ENCODE measurements around the gene FSIP1. TPM values are rescaled to one million over a fixed set of nuclear protein-coding genes. Genes with fewer than 3 reads are reported as not detected.

Gene FSIP1
- polyA plus RNA-seq, 3 donors: 1.4 to 2.7 (median 1.6) TPM

DNA sequence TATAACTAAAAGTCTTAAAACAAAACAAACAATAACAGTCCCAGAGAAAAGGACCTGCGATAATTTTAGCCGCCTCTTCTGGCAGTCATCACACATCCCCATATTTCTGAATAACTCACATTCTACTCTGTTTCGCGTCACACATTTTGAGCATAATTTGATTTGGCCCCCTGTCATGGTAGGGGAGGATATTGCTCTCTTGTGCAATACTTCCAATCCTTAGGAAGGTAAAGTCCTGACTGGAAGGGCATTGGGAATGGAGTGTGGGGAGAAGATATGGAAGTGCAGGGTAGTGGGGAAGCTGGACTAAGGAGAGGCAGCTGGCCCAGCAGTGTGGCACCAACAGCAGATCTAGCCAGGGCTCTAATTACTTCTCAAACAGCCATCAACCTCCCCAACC lies 11.3 kb upstream of the FSIP1 start:
- no peak for DNase-seq

- no peak for DNase-seq
Measured at GRCh38 chr15:39792844-39793335, 10.2 kb upstream of the FSIP1 start.

DNA sequence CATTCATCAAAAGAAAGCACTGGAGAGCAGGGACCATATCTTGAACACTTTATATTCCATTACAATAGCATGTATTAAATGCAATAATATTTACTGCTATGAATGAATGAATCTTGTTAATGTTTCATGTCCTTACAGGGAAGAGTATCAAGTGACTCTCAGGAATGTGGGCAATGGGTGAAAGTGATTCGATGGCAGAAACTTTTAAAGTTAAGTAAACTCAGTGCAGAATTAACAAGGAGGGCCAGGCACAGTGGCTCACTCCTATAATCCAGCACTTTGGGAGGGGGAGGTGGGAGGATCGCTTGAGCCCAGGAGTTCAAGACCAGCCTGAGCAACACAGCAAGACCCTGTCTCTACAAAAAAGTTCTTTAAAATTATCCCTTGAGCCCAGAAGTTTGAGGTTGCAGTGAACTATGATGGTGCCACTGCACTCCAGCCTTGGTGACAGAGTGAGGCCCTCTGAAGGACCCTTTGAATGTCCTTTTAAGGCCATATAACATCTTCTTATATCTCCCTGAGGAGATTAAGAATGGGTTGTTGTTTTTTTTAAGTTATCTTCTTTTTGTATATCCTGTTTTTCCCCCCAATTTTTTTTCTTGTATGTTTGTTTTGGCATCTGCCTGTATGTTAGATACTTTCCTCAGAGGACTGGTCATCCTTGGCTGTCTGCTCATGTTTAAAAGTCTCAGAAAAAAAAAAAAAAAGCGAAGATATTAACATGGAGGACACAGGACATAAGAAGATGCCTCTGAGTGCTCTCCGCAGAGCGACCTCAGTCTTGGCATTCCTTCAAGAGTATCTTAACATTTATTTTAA lies 9.6 kb upstream of the FSIP1 start:
- DNase-seq: no peak

DNA sequence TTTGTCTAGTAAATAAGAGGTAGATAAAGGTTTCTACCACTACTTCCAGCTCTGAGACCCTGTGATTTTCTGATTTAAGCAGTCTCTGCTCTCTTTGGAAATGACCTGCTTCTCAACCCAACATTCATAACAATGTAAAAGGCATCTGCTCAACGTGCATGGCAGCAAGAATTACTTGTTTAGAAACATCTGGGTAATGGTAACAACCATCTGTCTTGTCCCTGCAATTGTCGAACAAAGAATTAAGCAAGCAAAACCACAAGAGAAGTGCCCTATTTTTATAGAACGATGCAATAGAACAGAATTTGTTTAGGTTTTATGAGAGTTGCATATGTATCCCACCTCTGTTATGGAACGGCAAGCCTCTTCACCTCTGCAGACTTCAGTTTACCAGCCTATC lies 7.1 kb upstream of the FSIP1 start:
- no peak for DNase-seq

GRCh38 chr15:39788800-39789565 lies 6.3 kb upstream of the FSIP1 start:
- DNase-seq: no peak

DNA sequence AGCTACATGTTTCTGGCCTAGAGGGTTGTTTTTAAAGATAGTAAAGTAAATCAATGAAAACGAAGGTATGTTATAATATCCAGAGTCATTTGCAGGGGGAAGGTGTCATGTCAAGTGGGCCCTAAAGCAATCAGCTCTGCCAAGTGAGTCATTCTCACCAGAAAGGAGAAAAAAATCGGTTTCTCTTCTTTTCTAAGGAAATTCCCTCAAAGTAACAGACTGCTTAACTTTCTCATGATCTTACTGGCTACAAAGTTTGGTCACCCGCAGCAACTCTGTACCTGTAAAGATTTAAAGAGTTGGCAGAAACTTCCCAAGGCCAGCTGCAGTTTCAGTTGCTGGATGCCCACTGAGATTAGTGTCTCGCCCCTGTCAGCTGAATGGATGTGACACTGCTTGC lies 5.5 kb upstream of the FSIP1 start:
- DNase-seq: no peak

GRCh38 chr15:39787479-39787878 lies 4.8 kb upstream of the FSIP1 start:
- DNase-seq: no peak

DNA sequence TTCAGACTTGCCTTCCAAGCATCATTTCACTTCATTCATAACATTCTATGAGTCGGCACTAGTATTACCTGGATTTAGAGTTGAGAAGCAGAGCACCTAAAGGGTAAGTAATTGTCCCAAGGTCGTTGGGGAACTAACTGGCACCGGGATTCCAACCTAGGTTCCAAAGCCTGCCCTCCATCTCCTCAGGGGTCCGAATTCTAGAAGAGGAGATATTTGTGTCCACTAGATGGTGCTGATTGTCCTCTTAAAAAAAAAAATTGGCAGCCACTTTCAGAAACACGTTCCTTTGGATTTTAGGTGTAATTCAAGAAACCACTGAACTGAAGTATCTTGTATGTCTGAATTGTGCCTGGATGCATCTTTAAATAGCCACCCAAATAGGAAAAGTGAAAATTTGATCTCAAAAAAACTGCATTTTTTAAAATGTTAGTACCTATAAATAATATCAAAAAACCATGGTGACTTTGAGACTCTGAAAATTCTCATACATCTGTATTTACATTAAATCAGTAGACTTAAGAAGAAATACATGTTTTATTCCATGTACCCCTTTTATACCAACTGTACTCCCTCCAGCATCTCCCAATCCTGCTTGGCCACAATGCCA lies 3.9 kb upstream of the FSIP1 start:
- peak; percentile 58 for DNase-seq

DNA sequence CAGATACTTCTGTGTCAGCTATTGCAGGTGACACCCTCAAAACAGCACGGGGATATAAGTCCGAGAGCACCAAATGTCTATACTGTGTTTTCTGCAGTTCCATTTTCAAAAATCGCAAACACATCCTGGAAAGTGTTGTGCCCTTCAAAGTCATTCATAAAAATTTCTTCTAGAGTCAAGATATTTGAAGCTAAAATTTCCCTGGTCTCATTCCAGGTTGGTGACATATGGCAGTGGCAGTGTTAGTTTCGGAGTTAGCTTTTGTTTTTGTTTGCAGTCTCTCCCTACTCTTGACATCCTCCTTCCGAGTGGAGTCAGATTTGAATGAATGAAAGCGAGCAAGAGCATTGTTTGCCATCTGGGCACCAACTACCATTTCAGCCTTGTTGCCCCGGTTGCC lies 3.2 kb upstream of the FSIP1 start:
- DNase-seq: no peak

DNA sequence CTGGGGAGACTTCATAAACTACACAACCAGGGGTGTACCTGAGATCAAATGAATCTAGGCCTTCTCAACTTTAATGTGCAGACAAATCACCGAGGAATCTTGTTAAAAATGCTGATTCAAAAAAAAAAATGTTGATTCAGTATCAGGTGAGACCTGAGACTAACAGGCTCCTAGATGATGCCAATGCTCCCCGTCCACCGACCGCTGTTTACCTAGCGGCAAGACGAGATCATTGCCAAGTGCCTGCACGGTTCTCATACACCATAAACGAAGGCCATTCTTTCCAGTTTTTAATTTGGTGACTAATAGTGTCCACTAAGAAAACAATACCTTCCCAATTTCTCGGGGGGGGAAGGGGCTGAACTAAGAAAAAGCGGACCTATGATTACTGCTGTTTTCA lies 2.5 kb upstream of the FSIP1 start:
- no peak for DNase-seq

- DNase-seq: no peak
Measured at GRCh38 chr15:39784638-39785037, 2.0 kb upstream of the FSIP1 start.

DNA sequence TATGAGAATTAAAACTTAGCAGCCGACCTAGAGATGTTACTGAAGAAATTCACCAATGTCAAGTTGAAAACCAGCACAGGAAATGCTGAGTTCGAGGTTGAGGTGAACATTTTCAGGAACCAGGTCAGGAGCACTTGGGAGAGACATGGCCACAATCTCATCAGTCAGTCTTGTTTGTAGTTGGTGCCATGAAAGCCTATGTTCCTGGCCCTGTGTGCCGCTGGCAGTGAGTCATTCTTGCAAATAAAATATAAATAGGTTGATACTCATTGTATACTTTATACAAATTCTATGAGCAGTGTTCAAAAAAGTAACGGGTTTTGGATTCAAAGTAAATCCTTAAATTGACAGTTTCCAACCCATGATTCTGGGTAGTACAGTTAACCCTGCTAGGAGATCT lies 1.5 kb upstream of the FSIP1 start:
- DNase-seq: no peak

- DNase-seq: no peak
Measured at GRCh38 chr15:39783244-39783820, 691 bp upstream of the FSIP1 start.

- no peak for DNase-seq
Measured at GRCh38 chr15:39781967-39782302, 706 bp downstream of the FSIP1 start.

- DNase-seq: no peak
Measured at GRCh38 chr15:39781147-39781966, 1.3 kb downstream of the FSIP1 start.

DNA sequence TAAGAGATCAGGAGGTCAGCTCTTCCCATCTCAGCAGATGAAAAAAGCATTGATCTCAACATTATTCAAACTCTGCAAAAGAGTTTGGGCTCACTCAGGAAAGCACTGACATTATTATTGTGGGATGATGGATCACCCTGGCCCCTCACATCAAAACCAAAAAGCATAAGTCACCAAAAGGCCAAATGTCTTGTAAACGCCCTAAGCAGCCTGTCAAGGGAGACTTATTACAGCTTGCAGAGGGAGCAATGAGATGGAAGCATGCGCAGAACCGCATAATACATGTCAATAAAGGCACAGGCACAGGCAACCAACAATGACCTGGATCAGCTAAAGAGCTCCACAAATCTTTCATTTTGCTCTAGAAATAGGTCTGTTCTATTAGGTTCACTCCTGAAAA lies 4.6 kb downstream of the FSIP1 start:
- DNase-seq: peak; percentile 57

DNA sequence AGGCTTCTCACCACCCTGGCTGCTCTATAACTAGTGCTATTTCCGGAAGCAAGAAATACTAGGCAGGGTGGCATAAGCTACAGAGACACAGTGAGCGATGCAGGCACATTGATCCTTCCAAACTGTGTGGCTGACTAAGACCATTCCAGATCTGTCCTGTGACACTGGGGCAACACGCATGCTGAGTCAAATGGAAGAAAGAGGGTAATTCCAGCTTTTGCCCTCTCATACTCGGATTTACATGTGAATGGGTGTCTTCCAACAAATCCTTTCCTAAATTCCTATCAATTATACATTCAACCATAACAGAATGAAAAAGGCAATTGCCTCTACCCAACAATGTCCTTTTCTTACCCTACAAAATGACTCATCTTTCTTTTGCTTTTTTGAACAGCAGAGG lies 5.1 kb downstream of the FSIP1 start:
- no peak for DNase-seq

DNA sequence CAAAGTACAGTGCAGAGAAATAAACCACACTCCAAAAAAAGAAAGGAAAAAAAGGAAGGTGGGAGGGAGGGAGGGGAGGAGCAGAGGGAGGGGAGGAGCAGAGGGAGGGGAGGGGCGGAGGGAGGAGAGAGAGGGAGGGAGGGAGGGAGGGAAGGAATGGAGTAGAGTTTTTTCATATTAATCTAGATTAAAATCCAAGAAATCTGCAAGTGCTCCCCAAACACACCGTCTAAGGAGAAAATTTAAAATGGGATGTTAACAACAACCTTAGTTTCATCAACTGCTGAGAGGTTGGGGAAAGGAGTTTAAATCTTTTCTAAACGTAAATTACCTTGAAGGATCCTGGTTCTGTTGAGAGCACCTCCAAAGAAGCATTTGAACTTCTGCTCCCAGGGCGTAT lies 6.6 kb downstream of the FSIP1 start:
- no peak for DNase-seq

- no peak for DNase-seq
Measured at GRCh38 chr15:39774688-39775267, 7.9 kb downstream of the FSIP1 start.

DNA sequence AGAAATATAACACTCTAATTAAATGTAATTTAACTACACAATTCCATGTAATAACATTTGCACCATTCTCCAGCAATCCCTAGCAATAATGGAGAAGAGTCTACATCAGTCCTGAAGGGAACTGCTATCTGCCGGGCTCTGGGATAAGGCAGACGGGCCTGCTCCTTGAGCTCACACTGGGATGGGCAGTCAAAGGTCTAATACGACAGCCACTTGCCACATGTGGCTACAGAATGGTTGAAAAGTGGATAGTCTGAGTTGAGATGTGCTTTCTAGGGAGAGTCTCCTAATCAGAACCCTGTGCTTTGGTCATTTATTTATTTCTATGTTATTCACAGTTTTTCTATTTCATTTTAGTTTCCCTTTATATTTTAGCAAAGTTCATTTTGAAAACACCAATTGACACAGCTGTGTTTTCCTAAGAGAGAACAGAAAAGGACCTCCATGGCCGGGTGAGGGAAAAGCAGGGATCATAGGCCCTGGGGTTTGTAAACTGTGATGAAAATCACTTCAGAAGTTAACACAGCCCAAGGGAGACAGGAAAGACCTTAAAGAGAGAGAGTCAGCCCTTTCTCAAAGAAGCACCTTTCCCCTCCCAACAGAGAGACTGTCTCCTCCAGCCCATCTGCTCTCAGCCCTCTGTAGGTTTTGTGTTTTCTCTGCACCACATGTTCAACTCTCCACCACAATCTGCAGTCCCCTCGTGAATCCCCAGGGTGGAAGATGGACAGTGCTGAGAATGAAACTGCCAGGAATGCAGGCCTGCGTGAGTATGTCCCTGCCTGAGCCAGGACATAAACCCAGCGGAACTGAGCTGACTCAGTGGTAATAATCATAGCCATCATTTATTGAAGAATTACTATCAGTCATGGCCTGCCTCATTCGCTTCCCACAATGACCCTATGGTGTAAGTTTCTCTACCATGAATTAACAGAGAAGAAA lies 11.6 kb downstream of the FSIP1 start:
- DNase-seq: no peak
